Progenitor cell of endocrine pancreas (in vitro differentiated cells): ENCODE results near the gene ITGB1. TPM values are rescaled to one million over a fixed set of nuclear protein-coding genes. Genes with fewer than 3 reads are reported as not detected.
A peak's percentile ranks its signal among the peaks of the same experiment; 100 is the strongest.
"Not testable (repeated sequence)": the region's sequence is repeated elsewhere in the genome, so short reads cannot be mapped to it uniquely, and the experiment has no call there.

ENCODE experiments used
- DNase-seq: peaks from one replicate; pipeline ENCODE4 v3.0.0; 2021; ENCODE audit warnings: low spot score; ENCODE audit not compliant: unreplicated experiment
- H3K27ac Mint-ChIP-seq: 2 replicates; pipeline ENCODE4 v1.8.0; 2021; ENCODE audit warnings: mild to moderate bottlenecking, moderate library complexity, mixed read lengths
- H3K27me3 Mint-ChIP-seq: 2 replicates; pipeline ENCODE4 v1.8.0; 2021; ENCODE audit warnings: mixed read lengths
- H3K36me3 Mint-ChIP-seq: 2 replicates; pipeline ENCODE4 v1.8.0; 2022; ENCODE audit warnings: mixed read lengths; ENCODE audit not compliant: insufficient read depth
- H3K4me1 Mint-ChIP-seq: 2 replicates; pipeline ENCODE4 v1.8.0; 2021; ENCODE audit warnings: low read depth, mixed read lengths
- H3K4me3 Mint-ChIP-seq: 2 replicates; pipeline ENCODE4 v1.8.0; 2021; ENCODE audit warnings: low read depth, mild to moderate bottlenecking, moderate library complexity, mixed read lengths
- H3K9me3 Mint-ChIP-seq: 2 replicates; pipeline ENCODE4 v1.8.0; 2021; ENCODE audit warnings: low read depth, mixed read lengths
- total RNA-seq: library from RNA; stranded (reverse); gene quantifications from 2 replicates; pipeline ENCODE4 v1.2.1, GENCODE V29; 2021
- TF ChIP-seq, protein P1 (sequence below): fragments of 200-600 bp; sonication (generic); IDR thresholded peaks from one replicate; pipeline ENCODE4 v1.5.0; 2021; ENCODE audit warnings: antibody characterized with exemption, mild to moderate bottlenecking; ENCODE audit not compliant: unreplicated experiment

ITGB1 gene
- total RNA-seq, 1 donor from 2014 or later = 382 TPM

DNA sequence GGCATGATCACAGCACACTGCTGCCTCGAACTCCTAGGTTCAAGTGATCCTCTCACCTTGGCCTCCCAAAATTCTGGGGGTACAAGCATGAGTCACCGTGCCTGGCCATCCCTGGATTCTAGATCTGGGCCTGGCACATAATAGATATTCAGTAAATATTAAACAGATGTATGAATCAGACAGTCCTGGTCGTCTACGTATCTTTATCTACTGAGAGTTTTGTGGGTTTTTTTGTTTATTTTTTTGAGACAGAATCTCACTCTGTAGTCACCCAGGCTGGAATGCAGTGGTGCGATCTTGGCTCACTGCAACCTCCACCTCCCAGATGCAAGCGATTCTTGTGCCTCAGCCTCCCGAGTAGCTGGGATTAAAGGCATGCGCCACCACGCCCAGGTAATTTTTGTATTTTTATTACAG is 24.3 kb upstream of the ITGB1 start:
- Mint-ChIP-seq H3K36me3 (no peaks in the 10 kb centered on the region), H3K4me3 (no peak overlapping the region), H3K27me3 (no peaks in the 10 kb centered on the region), H3K9me3 (no peaks in the 10 kb centered on the region), H3K4me1 (peaks cover 41% of the 10 kb centered on the region), H3K27ac (peak overlapping the region; percentile 97)
- TF ChIP-seq, protein P1, sequence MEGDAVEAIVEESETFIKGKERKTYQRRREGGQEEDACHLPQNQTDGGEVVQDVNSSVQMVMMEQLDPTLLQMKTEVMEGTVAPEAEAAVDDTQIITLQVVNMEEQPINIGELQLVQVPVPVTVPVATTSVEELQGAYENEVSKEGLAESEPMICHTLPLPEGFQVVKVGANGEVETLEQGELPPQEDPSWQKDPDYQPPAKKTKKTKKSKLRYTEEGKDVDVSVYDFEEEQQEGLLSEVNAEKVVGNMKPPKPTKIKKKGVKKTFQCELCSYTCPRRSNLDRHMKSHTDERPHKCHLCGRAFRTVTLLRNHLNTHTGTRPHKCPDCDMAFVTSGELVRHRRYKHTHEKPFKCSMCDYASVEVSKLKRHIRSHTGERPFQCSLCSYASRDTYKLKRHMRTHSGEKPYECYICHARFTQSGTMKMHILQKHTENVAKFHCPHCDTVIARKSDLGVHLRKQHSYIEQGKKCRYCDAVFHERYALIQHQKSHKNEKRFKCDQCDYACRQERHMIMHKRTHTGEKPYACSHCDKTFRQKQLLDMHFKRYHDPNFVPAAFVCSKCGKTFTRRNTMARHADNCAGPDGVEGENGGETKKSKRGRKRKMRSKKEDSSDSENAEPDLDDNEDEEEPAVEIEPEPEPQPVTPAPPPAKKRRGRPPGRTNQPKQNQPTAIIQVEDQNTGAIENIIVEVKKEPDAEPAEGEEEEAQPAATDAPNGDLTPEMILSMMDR = no peak
- no peak for DNase-seq

DNA sequence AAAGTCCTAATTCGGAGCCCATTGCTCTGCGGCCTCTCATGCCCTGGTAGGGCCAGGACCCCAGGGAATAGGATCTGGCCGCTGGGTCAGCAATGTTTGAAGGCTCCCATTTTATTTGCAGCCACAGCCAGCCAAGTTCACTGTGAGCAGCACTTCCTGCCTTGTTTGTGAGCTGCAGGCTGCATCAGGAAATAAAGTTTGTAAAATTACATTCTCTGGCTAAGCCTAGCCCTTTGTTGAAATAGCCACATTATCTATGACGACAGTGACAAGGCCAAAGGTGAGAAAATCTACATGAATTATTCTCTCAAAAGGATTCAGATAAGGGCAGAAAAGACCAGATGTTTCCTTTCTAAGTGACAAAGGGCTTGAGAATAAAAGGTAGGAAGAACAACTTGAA is 23.7 kb upstream of the ITGB1 start:
- Mint-ChIP-seq H3K27ac (peak overlapping the region; percentile 97), H3K4me1 (peaks cover 41% of the 10 kb centered on the region), H3K36me3 (no peaks in the 10 kb centered on the region), H3K4me3 (no peak overlapping the region), H3K27me3 (no peaks in the 10 kb centered on the region), H3K9me3 (no peaks in the 10 kb centered on the region)
- TF ChIP-seq, protein P1 = no peak
- no peak for DNase-seq

DNA sequence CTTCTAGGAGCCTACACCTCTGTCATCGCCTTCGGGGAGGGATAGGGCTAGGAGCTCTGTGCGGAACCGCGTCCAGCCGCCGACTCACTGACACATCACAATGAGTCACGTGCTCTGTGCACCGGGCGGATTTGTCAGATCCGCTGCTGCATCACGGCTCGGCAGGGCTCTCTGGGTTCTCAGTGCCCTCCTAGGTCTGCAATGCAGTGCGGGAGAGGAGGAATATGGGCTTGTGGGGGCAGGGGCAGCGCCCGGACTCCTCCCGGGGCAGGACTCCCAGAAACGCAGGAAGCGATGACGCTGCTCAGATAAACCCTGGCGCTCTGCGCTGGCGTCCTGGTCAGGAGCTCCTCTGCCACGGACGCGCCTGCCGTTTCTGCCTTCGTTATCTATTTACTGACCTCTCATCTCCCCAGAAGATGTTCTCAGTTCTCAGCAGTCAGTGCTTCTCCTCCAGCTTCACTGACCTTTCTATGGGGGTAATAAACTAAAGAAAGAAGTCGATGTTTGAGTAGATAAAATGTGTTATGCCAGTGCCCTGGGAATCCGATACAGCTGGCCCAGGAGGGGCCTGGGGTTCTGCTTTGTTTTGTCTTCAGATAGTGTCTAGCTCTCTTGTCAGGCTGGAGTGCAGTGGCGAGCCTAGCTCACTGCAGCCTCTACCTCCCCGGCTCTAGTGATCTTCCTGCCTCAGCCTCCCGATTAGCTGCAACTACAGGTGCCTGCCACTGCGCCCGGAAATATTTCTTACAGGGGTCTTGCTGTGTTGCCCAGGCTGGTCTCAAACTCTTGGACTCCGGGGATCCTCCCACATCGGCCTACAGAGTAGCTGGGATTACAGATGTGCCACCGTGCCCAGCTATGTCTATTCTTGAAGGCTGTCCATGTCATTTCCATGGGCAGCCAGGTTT is 22.8 kb upstream of the ITGB1 start:
- peak overlapping the region; percentile 97 for H3K27ac Mint-ChIP-seq
- peak overlapping the region; percentile 83 for H3K4me3 Mint-ChIP-seq
- DNase-seq = peak; percentile 56
- no peaks in the 10 kb centered on the region for H3K9me3 Mint-ChIP-seq
- TF ChIP-seq, protein P1 = peak; percentile 13
- peaks cover 41% of the 10 kb centered on the region for H3K4me1 Mint-ChIP-seq
- no peaks in the 10 kb centered on the region for H3K27me3 Mint-ChIP-seq
- H3K36me3 Mint-ChIP-seq = no peaks in the 10 kb centered on the region

DNA sequence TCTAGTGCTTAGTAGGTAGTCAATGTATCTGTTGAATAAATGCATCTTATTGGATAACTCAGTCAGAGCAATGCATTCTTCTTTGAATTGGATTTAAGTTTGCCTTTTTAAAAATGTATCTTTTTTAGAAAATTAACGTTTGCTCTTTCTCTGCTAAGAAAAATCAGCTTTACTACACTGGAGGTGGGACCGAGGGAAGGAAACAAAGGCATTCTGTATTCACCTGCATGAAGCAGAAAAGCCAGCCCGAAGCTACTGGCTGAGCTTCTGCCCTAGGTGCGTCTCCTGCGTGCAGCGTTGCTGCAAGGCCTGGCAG is 22.2 kb upstream of the ITGB1 start:
- no peak for DNase-seq
- Mint-ChIP-seq H3K36me3 (no peaks in the 10 kb centered on the region), H3K9me3 (no peaks in the 10 kb centered on the region), H3K4me3 (peak overlapping the region; percentile 83), H3K27me3 (no peaks in the 10 kb centered on the region), H3K27ac (peak overlapping the region; percentile 97), H3K4me1 (peaks cover 41% of the 10 kb centered on the region)
- TF ChIP-seq, protein P1 = no peak

DNA sequence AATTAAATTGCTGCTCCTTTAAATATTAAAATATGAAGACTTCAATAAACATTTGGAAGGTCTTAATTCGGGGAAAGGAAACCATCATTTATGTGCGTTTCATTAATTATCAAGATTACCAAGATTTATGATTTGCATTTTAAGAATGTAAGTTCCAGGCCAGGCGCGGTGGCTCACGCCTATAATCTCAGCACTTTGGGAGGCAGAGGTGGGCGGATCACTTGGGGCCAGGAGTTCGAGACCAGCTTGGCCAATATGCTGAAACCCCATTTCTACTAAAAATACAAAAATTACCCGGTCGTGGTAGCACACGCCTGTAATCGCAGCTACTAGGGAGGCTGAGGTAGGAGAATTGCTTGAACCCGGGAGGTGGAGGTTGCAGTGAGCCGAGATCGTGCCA is 21.7 kb upstream of the ITGB1 start:
- H3K4me1 Mint-ChIP-seq = peaks cover 41% of the 10 kb centered on the region
- H3K27ac Mint-ChIP-seq = peak overlapping the region; percentile 56
- H3K9me3 Mint-ChIP-seq, H3K27me3 Mint-ChIP-seq, DNase-seq, H3K36me3 Mint-ChIP-seq: not testable (repeated sequence)
- peak overlapping the region; percentile 14 for H3K4me3 Mint-ChIP-seq

DNA sequence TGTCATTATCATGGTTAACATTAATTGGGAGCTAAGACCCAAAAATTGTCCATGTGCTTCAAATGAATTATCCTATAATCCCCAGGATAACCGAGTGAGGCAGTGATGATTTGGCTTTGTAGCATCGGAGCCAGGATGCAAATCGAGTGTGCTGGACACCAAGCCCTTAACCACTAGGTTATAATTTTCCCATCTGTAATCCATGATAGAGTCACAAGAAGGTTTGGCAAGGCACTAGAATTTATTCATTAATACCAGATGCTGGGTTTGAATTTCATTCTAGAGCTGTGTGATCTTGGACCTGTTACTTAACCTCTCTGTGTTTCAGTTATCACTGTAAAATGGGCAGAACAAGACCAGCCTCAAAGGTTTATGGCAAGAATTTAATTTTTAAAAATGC is 21.0 kb upstream of the ITGB1 start:
- H3K4me1 Mint-ChIP-seq = peaks cover 37% of the 10 kb centered on the region
- no peaks in the 10 kb centered on the region for H3K36me3 Mint-ChIP-seq
- H3K9me3 Mint-ChIP-seq = no peaks in the 10 kb centered on the region
- H3K27ac Mint-ChIP-seq = no peak overlapping the region
- TF ChIP-seq, protein P1 = no peak
- no peak overlapping the region for H3K4me3 Mint-ChIP-seq
- no peaks in the 10 kb centered on the region for H3K27me3 Mint-ChIP-seq
- no peak for DNase-seq

DNA sequence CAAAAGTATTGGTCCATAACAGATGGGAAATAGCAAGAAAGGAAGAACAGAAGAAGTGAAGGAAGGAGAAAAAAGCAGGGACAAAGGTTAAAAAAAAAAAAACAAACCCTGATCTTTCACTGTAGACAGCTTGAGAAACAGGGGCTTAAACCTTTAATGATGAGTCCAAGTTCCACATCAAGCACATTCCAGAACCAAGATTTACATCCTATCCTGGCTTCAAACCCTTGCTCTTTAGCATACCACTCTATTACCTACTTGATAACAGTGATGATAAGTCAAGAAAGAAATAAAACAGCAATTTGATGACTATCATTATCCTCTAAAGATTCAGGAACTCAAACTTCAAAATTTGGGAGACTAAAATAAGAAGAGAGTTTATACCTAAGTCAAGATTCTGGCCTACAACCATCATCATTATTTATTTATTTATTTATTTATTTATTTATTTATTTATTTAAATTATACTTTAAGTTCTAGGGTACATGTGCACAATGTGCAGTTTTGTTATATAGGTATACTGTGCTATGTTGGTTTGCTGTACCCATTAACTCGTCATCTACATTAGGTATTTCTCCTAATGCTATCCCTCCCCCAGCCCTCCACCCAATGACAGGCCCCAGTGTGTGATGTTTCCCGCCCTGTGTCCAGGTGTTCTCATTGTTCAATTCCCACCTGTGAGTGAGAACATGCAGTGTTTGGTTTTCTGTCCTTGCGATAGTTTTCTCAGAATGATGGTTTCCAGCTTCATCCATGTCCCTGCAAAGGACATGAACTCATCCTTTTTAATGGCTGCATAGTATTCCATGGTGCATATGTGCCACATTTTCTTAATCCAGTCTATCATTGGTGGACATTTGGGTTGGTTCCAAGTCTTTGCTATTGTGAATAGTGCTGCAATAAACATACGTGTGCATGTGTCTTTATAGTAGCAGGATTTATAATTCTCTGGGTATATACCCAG is 20.1 kb upstream of the ITGB1 start:
- not testable (repeated sequence) for H3K4me3 Mint-ChIP-seq, H3K36me3 Mint-ChIP-seq, H3K9me3 Mint-ChIP-seq, H3K27me3 Mint-ChIP-seq, DNase-seq, H3K27ac Mint-ChIP-seq
- H3K4me1 Mint-ChIP-seq = peaks cover 29% of the 10 kb centered on the region
